Measurements from ENCODE around the gene NNMT. TPM values are rescaled to one million over a fixed set of nuclear protein-coding genes. Genes with fewer than 3 reads are reported as not detected.

NNMT gene
- total RNA-seq (ENCODE audit: low replicate concordance): 0.64 and 2.8 TPM in 2 replicates
- long read RNA-seq, partial matches to known transcripts: 0 of 1 reads
- long read RNA-seq, other reads (novel, unspliced or antisense): 0 of 1 reads

DNA sequence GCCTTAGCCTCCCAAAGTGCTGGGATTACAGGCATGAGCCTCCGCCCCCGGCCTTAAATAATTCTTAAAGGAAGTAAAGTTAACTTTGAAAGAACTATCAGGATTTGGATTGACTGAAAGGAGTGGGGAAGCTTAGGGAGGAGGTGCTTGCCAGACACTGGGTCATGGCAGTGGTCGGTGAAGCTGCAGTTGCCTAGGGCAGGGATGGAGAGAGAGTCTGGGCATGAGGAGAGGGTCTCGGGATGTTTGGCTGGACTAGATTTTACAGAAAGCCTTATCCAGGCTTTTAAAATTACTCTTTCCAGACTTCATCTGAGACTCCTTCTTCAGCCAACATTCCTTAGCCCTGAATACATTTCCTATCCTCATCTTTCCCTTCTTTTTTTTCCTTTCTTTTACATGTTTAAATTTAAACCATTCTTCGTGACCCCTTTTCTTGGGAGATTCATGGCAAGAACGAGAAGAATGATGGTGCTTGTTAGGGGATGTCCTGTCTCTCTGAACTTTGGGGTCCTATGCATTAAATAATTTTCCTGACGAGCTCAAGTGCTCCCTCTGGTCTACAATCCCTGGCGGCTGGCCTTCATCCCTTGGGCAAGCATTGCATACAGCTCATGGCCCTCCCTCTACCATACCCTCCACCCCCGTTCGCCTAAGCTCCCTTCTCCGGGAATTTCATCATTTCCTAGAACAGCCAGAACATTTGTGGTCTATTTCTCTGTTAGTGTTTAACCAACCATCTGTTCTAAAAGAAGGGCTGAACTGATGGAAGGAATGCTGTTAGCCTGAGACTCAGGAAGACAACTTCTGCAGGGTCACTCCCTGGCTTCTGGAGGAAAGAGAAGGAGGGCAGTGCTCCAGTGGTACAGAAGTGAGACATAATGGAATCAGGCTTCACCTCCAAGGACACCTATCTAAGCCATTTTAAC is at the start of gene NNMT:
NNMT (plus strand) TSS at position 724 of the 929 bp plus-strand sequence; CDS start at position 882, 158 bp downstream.
- peak within 1 kb of the TSS; percentile 97 for H3K27ac Mint-ChIP-seq
- H3K27me3 Mint-ChIP-seq: no peaks in the 10 kb centered on the region
- H3K36me3 Mint-ChIP-seq: peaks cover 4% of the 10 kb centered on the region
- H3K4me1 Mint-ChIP-seq (ENCODE audit: unreplicated experiment): peaks cover 26% of the 10 kb centered on the region
- H3K9me3 Mint-ChIP-seq: peaks cover 15% of the 10 kb centered on the region
- no peak for DNase-seq (ENCODE audit: extremely low spot score, unreplicated experiment)
- H3K4me3 Mint-ChIP-seq: no peak within 1 kb of the TSS
- TF ChIP-seq, protein P1, sequence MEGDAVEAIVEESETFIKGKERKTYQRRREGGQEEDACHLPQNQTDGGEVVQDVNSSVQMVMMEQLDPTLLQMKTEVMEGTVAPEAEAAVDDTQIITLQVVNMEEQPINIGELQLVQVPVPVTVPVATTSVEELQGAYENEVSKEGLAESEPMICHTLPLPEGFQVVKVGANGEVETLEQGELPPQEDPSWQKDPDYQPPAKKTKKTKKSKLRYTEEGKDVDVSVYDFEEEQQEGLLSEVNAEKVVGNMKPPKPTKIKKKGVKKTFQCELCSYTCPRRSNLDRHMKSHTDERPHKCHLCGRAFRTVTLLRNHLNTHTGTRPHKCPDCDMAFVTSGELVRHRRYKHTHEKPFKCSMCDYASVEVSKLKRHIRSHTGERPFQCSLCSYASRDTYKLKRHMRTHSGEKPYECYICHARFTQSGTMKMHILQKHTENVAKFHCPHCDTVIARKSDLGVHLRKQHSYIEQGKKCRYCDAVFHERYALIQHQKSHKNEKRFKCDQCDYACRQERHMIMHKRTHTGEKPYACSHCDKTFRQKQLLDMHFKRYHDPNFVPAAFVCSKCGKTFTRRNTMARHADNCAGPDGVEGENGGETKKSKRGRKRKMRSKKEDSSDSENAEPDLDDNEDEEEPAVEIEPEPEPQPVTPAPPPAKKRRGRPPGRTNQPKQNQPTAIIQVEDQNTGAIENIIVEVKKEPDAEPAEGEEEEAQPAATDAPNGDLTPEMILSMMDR (conservative IDR thresholded peaks at IDR 0.05): no peak

DNA sequence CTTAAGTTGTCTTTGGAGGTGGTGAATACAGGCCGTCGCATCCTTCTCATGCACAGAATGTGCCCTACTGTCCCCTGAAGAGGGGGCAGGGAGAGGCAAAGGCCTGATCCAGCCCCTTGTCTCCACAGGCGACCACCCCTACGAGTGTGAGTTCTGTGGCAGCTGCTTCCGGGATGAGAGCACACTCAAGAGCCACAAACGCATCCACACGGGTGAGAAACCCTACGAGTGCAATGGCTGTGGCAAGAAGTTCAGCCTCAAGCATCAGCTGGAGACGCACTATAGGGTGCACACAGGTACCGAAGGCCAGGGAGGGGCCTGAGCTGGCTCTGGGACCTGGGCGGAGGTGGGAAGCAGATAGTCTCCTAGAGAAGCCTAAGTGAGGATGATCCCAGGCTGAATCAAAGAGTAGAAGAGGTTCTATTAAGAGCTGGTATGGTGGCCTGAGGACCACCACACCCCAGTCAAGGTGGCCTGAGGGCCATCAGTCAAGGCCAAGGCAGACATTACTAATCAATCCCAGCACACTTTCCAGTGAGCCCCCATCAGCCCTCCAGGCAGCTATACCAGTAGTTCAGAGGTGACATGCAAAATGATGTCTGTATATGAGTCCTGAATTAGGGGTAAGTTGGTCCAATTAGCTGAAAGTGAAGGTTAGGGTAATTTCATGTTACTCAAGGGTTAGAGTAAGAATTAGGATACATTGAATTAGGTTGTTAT is 49.0 kb upstream of the NNMT start:
- DNase-seq (ENCODE audit: extremely low spot score, unreplicated experiment): no peak
- Mint-ChIP-seq H3K4me1 (ENCODE audit: unreplicated experiment) (peaks cover 16% of the 10 kb centered on the region), H3K27me3 (peaks cover 51% of the 10 kb centered on the region), H3K36me3 (peaks cover 4% of the 10 kb centered on the region), H3K27ac (no peak overlapping the region), H3K4me3 (no peak overlapping the region), H3K9me3 (no peaks in the 10 kb centered on the region)
- TF ChIP-seq, protein P1 (conservative IDR thresholded peaks at IDR 0.05): no peak

DNA sequence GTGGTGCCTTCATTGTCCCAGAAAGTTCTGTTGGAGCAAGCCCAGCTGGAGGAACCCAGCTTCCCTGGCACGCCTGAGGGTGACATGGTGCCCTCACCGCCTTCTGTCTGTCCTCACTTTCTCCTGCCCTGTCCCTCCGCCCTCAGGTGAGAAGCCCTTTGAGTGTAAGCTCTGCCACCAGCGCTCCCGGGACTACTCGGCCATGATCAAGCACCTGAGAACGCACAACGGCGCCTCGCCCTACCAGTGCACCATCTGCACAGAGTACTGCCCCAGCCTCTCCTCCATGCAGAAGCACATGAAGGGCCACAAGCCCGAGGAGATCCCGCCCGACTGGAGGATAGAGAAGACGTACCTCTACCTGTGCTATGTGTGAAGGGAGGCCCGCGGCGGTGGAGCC is 46.0 kb upstream of the NNMT start:
- TF ChIP-seq, protein P1 (conservative IDR thresholded peaks at IDR 0.05): no peak
- Mint-ChIP-seq H3K36me3 (peaks cover 4% of the 10 kb centered on the region), H3K4me1 (ENCODE audit: unreplicated experiment) (peaks cover 19% of the 10 kb centered on the region), H3K9me3 (no peaks in the 10 kb centered on the region), H3K4me3 (no peak overlapping the region), H3K27ac (no peak overlapping the region), H3K27me3 (peaks cover 48% of the 10 kb centered on the region)
- DNase-seq (ENCODE audit: extremely low spot score, unreplicated experiment): no peak

DNA sequence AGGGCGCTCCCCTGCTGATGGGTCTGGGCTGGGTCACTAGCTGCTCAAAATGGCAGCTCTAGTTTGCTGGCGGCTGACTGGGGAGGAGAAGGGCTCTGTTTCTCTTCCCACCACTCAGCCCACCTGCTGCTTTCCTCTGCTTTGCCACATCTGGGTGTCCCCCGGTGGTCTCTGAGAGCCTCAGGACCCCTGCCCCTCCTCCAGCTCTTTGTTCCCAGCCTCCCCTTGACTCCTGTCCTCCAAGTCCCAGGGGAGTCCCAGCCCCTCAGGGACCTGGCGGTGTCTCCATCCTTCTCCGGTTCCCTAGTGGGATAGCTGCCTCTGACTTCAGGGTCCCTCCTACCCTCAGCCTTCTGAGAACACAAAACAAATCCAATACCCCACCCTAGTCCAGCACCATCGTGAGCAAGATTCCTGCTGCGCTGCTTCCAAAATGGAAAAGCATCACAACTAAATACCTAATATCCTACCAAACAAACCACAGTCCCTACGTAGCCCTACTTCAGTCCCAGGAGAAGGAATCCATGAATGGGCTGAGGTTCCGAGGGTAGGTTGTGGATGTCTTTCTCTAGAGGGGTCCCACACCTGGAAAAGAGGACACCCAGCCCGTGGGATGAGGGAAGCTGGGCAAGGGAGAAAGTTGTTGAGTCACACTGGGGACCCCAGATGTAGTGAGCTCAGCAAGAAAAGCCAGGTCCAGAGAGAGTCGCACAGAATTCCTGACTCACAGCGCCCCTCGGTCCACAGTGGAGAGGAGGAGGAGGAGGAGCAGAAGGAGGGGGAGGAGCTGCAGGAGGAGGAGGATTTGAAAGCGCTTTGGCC is 45.0 kb upstream of the NNMT start:
- H3K4me1 Mint-ChIP-seq (ENCODE audit: unreplicated experiment): peaks cover 29% of the 10 kb centered on the region
- H3K4me3 Mint-ChIP-seq: no peak overlapping the region
- TF ChIP-seq, protein P1 (conservative IDR thresholded peaks at IDR 0.05): no peak
- H3K36me3 Mint-ChIP-seq: peaks cover 4% of the 10 kb centered on the region
- no peaks in the 10 kb centered on the region for H3K9me3 Mint-ChIP-seq
- H3K27me3 Mint-ChIP-seq: peaks cover 48% of the 10 kb centered on the region
- DNase-seq (ENCODE audit: extremely low spot score, unreplicated experiment): no peak
- peak overlapping the region; percentile 54 for H3K27ac Mint-ChIP-seq

DNA sequence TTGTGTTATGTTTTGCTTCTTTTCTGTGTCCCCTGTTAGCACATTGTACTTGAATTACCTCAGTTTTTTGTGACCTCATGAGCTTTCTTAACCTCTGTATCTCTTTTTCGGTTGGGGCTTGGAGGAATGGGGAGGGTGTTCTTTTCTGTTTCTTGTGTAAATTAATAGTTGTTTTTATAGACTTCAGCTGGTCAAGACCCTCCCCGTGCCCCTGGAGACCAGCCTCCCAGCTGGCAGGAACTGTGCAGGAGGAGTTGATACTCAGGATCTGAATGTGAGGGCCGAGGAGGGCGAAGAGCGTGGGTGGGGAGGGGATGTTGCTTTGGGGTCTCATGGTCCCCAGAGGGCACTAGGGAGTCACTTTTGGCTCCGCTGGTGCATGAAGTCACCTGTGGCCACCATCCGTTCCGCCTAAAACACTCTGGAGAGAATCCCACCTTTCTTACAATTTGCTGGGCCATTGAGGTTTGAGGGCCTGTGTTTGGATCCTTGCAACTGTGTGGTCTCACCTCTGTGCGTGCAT is 44.3 kb upstream of the NNMT start:
- H3K4me3 Mint-ChIP-seq: no peak overlapping the region
- H3K4me1 Mint-ChIP-seq (ENCODE audit: unreplicated experiment): peaks cover 32% of the 10 kb centered on the region
- peak overlapping the region; percentile 54 for H3K27ac Mint-ChIP-seq
- peaks cover 46% of the 10 kb centered on the region for H3K27me3 Mint-ChIP-seq
- H3K9me3 Mint-ChIP-seq: no peaks in the 10 kb centered on the region
- DNase-seq (ENCODE audit: extremely low spot score, unreplicated experiment): no peak
- peaks cover 4% of the 10 kb centered on the region for H3K36me3 Mint-ChIP-seq
- TF ChIP-seq, protein P1 (conservative IDR thresholded peaks at IDR 0.05): no peak

Data from type B pancreatic cell (in vitro differentiated cells).